ENCODE measurements around the gene DEFB124. TPM values are rescaled to one million over a fixed set of nuclear protein-coding genes. Genes with fewer than 3 reads are reported as not detected.
"Not testable (repeated sequence)": the region's sequence is repeated elsewhere in the genome, so short reads cannot be mapped to it uniquely, and the experiment has no call there.

Gene DEFB124, protein sequence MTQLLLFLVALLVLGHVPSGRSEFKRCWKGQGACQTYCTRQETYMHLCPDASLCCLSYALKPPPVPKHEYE
- total RNA-seq, result not detected

DNA sequence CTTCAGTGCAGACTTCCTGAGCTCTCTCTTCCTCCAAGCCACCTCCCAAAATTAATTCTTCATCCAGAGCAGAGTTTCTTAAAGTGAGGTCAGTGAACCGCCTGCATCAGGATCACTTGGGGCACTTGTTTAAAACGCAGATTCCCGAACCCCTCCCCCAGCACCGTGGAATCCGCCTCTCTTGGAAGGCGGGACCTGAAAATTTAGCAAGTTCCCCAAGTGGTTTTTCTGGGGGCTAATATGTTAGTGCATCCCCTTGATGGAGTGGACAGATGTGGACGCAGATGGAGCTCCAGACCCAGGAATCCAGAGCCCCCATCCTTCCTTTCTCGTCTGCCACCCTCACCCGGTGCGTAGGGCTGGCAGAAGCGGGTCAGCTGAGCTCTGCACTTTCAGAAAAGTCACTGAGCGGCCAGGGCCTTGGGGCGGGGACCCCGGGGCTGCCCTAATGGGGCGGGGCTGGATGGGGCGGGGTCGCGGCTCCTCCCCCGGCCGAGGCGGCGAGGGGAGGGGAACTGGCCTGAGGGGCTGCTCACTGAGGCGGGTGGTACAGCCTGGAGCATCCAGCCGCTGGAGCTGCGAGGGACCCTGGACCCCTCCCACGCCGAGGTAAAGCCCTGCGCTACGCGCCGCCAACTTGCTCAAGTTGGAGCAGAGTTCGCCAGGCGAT is at the start of gene DEFB124, which contains the start of gene REM1:
DEFB124 (minus strand) TSS at position 370 of the 670 bp plus-strand sequence. CDS start 2,114 bp downstream, outside the sequence.
REM1 (plus strand) TSS at position 531 of the 670 bp plus-strand sequence. CDS start 1,158 bp downstream, outside the sequence.
- H3K36me3 ChIP-seq, result no peaks in the 10 kb centered on the region
- H3K27me3 ChIP-seq, result peaks cover 16% of the 10 kb centered on the region
- no peaks in the 10 kb centered on the region for H3K9me3 ChIP-seq
- peak within 1 kb of the TSS; percentile 52 for H3K4me3 ChIP-seq
- 14% methylated on average over 11 of the region's 33 CpGs for WGBS
- peaks cover 24% of the 10 kb centered on the region for H3K4me1 ChIP-seq
- TF ChIP-seq, protein P1, sequence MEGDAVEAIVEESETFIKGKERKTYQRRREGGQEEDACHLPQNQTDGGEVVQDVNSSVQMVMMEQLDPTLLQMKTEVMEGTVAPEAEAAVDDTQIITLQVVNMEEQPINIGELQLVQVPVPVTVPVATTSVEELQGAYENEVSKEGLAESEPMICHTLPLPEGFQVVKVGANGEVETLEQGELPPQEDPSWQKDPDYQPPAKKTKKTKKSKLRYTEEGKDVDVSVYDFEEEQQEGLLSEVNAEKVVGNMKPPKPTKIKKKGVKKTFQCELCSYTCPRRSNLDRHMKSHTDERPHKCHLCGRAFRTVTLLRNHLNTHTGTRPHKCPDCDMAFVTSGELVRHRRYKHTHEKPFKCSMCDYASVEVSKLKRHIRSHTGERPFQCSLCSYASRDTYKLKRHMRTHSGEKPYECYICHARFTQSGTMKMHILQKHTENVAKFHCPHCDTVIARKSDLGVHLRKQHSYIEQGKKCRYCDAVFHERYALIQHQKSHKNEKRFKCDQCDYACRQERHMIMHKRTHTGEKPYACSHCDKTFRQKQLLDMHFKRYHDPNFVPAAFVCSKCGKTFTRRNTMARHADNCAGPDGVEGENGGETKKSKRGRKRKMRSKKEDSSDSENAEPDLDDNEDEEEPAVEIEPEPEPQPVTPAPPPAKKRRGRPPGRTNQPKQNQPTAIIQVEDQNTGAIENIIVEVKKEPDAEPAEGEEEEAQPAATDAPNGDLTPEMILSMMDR (IDR thresholded peaks at IDR 0.05), result no peak
- TF ChIP-seq POLR2AphosphoS5 (IDR thresholded peaks at IDR 0.05) (no peak), POLR2A (IDR thresholded peaks at IDR 0.05) (no peak), EP300 (IDR thresholded peaks at IDR 0.05) (no peak)
- no peak for DNase-seq (ENCODE audit: low spot score in 2 of 2)
- H3K27ac ChIP-seq, result no peak within 1 kb of the TSS

DNA sequence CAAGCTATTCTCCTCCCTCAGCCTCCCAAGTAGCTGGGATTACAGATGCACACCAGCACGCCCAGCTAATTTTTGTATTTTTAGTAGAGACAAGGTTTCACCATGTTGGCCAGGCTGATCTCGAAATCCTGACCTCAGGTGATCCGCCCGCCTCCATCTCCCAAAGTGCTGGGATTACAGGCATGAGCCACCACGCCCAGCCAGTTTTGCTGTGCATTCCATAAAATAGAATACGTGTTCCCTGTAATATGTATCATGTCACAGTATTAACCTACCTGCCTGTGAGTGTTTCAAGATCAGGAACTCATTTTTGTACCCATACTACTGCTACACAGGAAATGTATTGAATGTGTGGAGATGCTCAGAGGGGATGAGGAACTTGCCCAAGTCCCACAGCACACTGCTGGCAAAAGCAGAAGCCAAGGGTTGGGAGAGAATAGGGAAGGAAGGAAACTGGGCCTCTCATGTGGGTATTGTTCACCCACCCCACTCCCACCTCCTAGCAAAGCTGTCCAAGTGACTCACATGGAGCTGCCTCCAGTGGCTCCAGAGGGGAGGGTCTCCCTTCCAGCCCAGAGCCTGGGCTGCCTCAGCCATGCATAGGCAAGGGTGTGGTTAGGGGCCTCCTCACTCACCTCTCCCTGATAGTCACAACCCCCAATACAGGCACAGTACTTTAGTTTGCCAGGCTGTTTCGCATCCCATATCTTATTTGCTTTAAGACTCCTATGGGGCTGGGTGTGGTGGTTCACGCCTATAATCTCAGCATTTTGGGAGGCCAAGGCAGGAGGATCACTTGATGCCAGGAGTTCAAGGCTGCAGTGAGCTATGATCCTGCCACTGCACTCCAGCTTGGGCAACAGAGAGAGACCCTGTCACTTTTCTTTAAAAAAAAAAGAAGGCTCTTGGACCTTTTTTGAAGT is 48.7 kb upstream of the DEFB124 start:
- TF ChIP-seq POLR2AphosphoS5 (IDR thresholded peaks at IDR 0.05), result no peak
- TF ChIP-seq POLR2A (IDR thresholded peaks at IDR 0.05), result no peak
- TF ChIP-seq EP300 (IDR thresholded peaks at IDR 0.05), result no peak
- TF ChIP-seq, protein P1 (IDR thresholded peaks at IDR 0.05), result no peak
- Histone ChIP-seq H3K4me3 (no peak overlapping the region), H3K36me3 (peaks cover 25% of the 10 kb centered on the region), H3K27ac (peak overlapping the region; percentile 29), H3K9me3 (no peaks in the 10 kb centered on the region), H3K27me3 (no peaks in the 10 kb centered on the region), H3K4me1 (peaks cover 20% of the 10 kb centered on the region)
- WGBS, result 71% methylated on average over 8 of the region's 8 CpGs
- no peak for DNase-seq (ENCODE audit: low spot score in 2 of 2)

DNA sequence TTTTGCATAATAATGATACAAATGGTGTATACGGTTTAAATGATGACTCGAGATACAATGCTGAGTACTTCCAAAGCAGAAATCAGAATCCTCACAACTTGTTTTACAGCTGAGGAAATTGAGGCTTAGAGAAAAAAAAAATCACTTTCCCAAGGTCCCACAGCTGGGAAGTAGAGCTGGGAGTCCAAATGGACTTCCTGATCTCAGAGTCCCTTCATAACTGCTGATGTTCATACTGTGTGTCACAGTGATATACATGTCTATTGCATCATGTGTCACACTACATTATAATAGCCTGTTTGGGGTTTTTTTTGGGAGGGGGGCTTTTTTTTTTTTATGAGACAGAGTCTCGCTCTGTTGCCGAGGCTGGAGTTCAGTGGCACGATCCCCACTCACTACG is 47.8 kb upstream of the DEFB124 start:
- DNase-seq (ENCODE audit: low spot score in 2 of 2), result no peak
- Histone ChIP-seq H3K36me3 (peaks cover 16% of the 10 kb centered on the region), H3K27ac (no peak overlapping the region), H3K4me3 (no peak overlapping the region), H3K4me1 (peaks cover 21% of the 10 kb centered on the region), H3K27me3 (no peaks in the 10 kb centered on the region), H3K9me3 (no peaks in the 10 kb centered on the region)
- 82% methylated on average over 6 of the region's 6 CpGs for WGBS
- TF ChIP-seq POLR2AphosphoS5 (IDR thresholded peaks at IDR 0.05) (no peak), POLR2A (IDR thresholded peaks at IDR 0.05) (no peak), EP300 (IDR thresholded peaks at IDR 0.05) (no peak)
- TF ChIP-seq, protein P1 (IDR thresholded peaks at IDR 0.05), result no peak

- WGBS, result 83% methylated on average over 7 of the region's 7 CpGs
- H3K27me3 ChIP-seq; H3K36me3 ChIP-seq; H3K9me3 ChIP-seq; H3K4me3 ChIP-seq; DNase-seq (ENCODE audit: low spot score in 2 of 2): not testable (repeated sequence)
- Histone ChIP-seq H3K27ac (peak overlapping the region; percentile 7), H3K4me1 (peaks cover 36% of the 10 kb centered on the region)
These were observed 46.3 kb upstream of the DEFB124 start for GRCh38 chr20:31521267-31521666.

DNA sequence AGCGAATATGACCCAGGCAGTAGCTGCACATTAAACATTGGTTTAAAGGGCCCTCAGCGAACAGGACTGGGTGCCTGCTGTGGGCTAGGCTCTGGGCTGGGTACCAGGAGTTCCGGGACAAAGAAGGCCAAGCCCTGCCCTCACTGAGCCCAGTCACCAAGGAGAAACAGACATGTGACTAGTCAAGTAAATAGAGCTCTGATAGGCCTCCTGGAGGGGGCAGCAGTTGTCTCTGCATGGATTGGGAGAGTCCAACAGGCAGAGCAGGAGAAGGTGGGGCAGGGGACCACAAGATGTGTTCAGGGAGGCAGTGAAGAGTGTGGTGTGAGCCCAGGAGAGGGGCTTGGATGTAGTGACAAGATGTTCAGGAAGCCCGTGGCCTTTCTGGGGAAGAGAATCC is 42.4 kb upstream of the DEFB124 start:
- Histone ChIP-seq H3K9me3 (no peaks in the 10 kb centered on the region), H3K36me3 (no peaks in the 10 kb centered on the region), H3K27me3 (no peaks in the 10 kb centered on the region), H3K4me1 (peaks cover 38% of the 10 kb centered on the region), H3K27ac (peak overlapping the region; percentile 3), H3K4me3 (no peak overlapping the region)
- WGBS, result 38% methylated on average over 4 of the region's 4 CpGs
- peak; percentile 73 to 83 for DNase-seq (ENCODE audit: low spot score in 2 of 2)
- no peak for TF ChIP-seq POLR2A (IDR thresholded peaks at IDR 0.05)
- TF ChIP-seq, protein P1 (IDR thresholded peaks at IDR 0.05), result peak in 1 of 2 donors; percentile 8

Measured in suprapubic skin (tissue), 4 donors.